ENCODE data around the gene METTL26.
A peak's percentile ranks its signal among the peaks of the same experiment; 100 is the strongest.

DNA sequence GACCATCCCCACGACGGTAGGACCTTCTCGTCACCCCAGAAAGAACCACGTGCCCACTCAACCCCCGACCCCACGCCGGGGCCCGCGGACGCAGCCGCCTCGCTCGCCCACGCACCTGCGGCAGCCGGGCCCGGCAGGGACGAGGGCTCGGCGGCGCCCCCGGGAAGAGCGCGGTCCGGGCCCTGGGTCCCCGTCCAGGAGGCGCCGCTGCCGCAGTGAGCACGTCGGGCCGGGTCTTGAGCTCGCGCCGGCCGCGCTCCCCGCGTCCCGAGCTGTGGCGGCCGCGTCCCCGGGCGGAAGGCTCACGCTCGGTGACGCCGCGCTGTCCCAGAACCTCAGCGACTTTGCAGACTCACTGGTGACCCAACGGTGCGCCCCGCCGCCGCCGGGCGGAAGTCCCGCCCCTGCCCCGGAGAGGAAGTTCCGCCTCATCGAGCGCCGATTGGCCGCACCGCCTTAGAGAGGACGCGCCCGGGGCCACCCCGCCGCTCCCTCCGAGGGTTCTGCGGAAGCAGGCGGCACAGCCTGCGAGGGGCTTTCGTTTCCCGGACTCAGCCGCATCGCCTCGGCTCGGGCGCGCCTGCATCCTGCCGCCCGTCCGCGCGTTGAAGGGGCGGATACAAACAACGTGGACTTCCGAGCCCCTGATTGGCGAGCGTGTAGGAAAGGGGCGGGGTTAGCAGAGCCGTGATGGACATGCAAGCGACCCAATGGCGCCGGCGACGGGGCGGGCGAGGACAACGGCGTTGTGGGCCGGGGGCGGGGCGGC lies 47.0 kb downstream of the METTL26 start:
- TF ChIP-seq CTCF (IDR thresholded peaks at IDR 0.05; ENCODE audit: insufficient read depth, low read length) (no peak), POLR2AphosphoS5 (IDR thresholded peaks at IDR 0.05; ENCODE audit: low read depth) (peak; percentile 57), SPI1 (IDR thresholded peaks at IDR 0.05; ENCODE audit: borderline replicate concordance, low read depth) (peak; percentile 86), GABPA (IDR thresholded peaks at IDR 0.05; ENCODE audit: low read depth) (peak; percentile 95)
- TF ChIP-seq, protein P1, sequence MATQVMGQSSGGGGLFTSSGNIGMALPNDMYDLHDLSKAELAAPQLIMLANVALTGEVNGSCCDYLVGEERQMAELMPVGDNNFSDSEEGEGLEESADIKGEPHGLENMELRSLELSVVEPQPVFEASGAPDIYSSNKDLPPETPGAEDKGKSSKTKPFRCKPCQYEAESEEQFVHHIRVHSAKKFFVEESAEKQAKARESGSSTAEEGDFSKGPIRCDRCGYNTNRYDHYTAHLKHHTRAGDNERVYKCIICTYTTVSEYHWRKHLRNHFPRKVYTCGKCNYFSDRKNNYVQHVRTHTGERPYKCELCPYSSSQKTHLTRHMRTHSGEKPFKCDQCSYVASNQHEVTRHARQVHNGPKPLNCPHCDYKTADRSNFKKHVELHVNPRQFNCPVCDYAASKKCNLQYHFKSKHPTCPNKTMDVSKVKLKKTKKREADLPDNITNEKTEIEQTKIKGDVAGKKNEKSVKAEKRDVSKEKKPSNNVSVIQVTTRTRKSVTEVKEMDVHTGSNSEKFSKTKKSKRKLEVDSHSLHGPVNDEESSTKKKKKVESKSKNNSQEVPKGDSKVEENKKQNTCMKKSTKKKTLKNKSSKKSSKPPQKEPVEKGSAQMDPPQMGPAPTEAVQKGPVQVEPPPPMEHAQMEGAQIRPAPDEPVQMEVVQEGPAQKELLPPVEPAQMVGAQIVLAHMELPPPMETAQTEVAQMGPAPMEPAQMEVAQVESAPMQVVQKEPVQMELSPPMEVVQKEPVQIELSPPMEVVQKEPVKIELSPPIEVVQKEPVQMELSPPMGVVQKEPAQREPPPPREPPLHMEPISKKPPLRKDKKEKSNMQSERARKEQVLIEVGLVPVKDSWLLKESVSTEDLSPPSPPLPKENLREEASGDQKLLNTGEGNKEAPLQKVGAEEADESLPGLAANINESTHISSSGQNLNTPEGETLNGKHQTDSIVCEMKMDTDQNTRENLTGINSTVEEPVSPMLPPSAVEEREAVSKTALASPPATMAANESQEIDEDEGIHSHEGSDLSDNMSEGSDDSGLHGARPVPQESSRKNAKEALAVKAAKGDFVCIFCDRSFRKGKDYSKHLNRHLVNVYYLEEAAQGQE (IDR thresholded peaks at IDR 0.05; ENCODE audit: insufficient replicate concordance, low read depth): no peak
